NCI-H128 (cell line): ENCODE measurements around the gene PGS1.

Experiments
- DNase-seq: peaks from one replicate; lab custom pipeline; 2025; ENCODE audit not compliant: unreplicated experiment; lab: John Stamatoyannopoulos, UW

The PGS1 gene

GRCh38 chr17:78469443-78469842 lies 91.0 kb downstream of the PGS1 start:
- no peak for DNase-seq

GRCh38 chr17:78471635-78472034 lies 93.2 kb downstream of the PGS1 start:
- no peak for DNase-seq

GRCh38 chr17:78472035-78472905 lies 93.8 kb downstream of the PGS1 start:
- no peak for DNase-seq

- DNase-seq, result no peak
Measured at GRCh38 chr17:78473951-78474613, 95.6 kb downstream of the PGS1 start.
